PC-3 (cell line): ENCODE results near the gene SGO2. TPM values are rescaled to one million over a fixed set of nuclear protein-coding genes. Genes with fewer than 3 reads are reported as not detected.

Experiments used
- ATAC-seq: fragments of 200-7000 bp; cut with Tn5 transposase; 2 replicates; pipeline ENCODE4 v1.9.1; 2020; ENCODE audit warnings: mild to moderate bottlenecking, moderate library complexity
- BruUV-seq: library from RNA; stranded (reverse); fragments of 400-500 nt; replicated peaks from 2 replicates; lab custom pipeline; 2021; lab: Mats Ljungman, UMichigan
- CTCF ChIA-PET: fragments of 300-600 bp; sonication (Branson Sonifier 250); formaldehyde crosslinking; loops from one replicate; lab custom pipeline; 2022; ENCODE audit warnings: antibody characterized with exemption; lab: Charles Lee
- POLR2A ChIA-PET: fragments of 300-600 bp; sonication (Branson Sonifier 250); formaldehyde crosslinking; loops from one replicate; lab custom pipeline; 2022; ENCODE audit warnings: antibody characterized with exemption; ENCODE audit not compliant: unreplicated experiment; lab: Charles Lee
- DNase-seq: peaks from one replicate; pipeline ENCODE4 v3.0.0-alpha.2; 2015
- H2AFZ ChIP-seq: fragments of 300-600 bp; sonication (generic); 2 replicates; pipeline ENCODE4 v1.6.0; 2016; ENCODE audit warnings: antibody characterized with exemption, low read length
- H3F3A ChIP-seq: fragments of 300-600 bp; sonication (generic); one replicate; pipeline ENCODE4 v1.6.0; 2017; ENCODE audit warnings: antibody characterized with exemption, low read length, control low read depth, mild to moderate bottlenecking; ENCODE audit not compliant: unreplicated experiment
- H3K27ac ChIP-seq: fragments of 300-600 bp; sonication (generic); 2 replicates; pipeline ENCODE4 v1.5.1; 2016; ENCODE audit warnings: mild to moderate bottlenecking, low read length
- H3K27me3 ChIP-seq: fragments of 300-600 bp; sonication (generic); 2 replicates; pipeline ENCODE4 v1.6.1; 2016; ENCODE audit warnings: low read length, mixed read lengths
- H3K36me3 ChIP-seq: fragments of 300-600 bp; sonication (generic); 2 replicates; pipeline ENCODE4 v1.6.1; 2016; ENCODE audit warnings: low read depth, mixed run types, low read length, mixed read lengths
- H3K4me1 ChIP-seq: fragments of 300-600 bp; sonication (generic); 2 replicates; pipeline ENCODE4 v1.5.1; 2016; ENCODE audit warnings: low read length; ENCODE audit not compliant: insufficient read depth
- H3K4me2 ChIP-seq: fragments of 300-600 bp; sonication (generic); 2 replicates; pipeline ENCODE4 v1.6.0; 2016; ENCODE audit warnings: low read length
- H3K4me3 ChIP-seq: fragments of 300-600 bp; sonication (generic); 2 replicates; pipeline ENCODE4 v1.5.1; 2016; ENCODE audit warnings: mild to moderate bottlenecking, low read length, mixed read lengths
- H3K79me2 ChIP-seq: fragments of 300-600 bp; sonication (generic); 2 replicates; pipeline ENCODE4 v1.6.1; 2017; ENCODE audit warnings: low read length, mixed read lengths
- H3K9ac ChIP-seq: fragments of 300-600 bp; sonication (generic); 2 replicates; pipeline ENCODE4 v1.6.0; 2016; ENCODE audit warnings: mild to moderate bottlenecking, low read length
- H3K9me2 ChIP-seq: fragments of 300-600 bp; sonication (generic); replicated peaks from 2 replicates; pipeline ENCODE4 v1.6.1; 2016; ENCODE audit warnings: mixed run types, low read length, mixed read lengths
- H3K9me3 ChIP-seq: fragments of 300-600 bp; sonication (generic); 2 replicates; pipeline ENCODE4 v1.6.1; 2016; ENCODE audit warnings: low read length, mixed read lengths
- H4K20me1 ChIP-seq: fragments of 300-600 bp; sonication (generic); 2 replicates; pipeline ENCODE4 v1.6.1; 2016; ENCODE audit warnings: low read length, mixed read lengths
- CTCF ChIP-seq: fragments of 300-600 bp; sonication (generic); conservative IDR thresholded peaks from 2 replicates; pipeline ENCODE4 v1.5.1; 2017; ENCODE audit warnings: antibody characterized with exemption, low read depth, mild to moderate bottlenecking, low read length
- EZH2 ChIP-seq: fragments of 300-600 bp; sonication (generic); IDR thresholded peaks from one replicate; pipeline ENCODE4 v1.6.1; 2017; ENCODE audit warnings: antibody characterized with exemption, mild to moderate bottlenecking, low read length; ENCODE audit not compliant: unreplicated experiment
- EZH2phosphoT487 ChIP-seq: fragments of 300-600 bp; sonication (generic); IDR thresholded peaks from 2 replicates; pipeline ENCODE4 v1.6.1; 2018; ENCODE audit warnings: mild to moderate bottlenecking, antibody characterized with exemption, low read length, borderline replicate concordance
- intact Hi-C: fragments of 100-400 bp; cut with micrococcal nuclease; formaldehyde crosslinking; loops from 2 replicates; pipeline ENCODE4 v1.9.0; 2023
- total RNA-seq: library from RNA; depleted of rRNA; stranded (reverse); fragments of >200 nt; gene quantifications from 2 replicates; pipeline ENCODE4 v1.2.3, GENCODE V29; 2014

SGO2 gene
- total RNA-seq, 1 experiment from 2014 or later: 25.6 TPM

GRCh38 chr2:200614249-200614648 lies 88.2 kb downstream of the SGO2 start:
- Histone ChIP-seq H3K27me3 (no peaks in the 10 kb centered on the region), H4K20me1 (no peaks in the 10 kb centered on the region), H3K9ac (no peak overlapping the region), H3K4me1 (peaks cover 40% of the 10 kb centered on the region), H3K4me2 (no peak overlapping the region), H3K4me3 (no peak overlapping the region), H3K79me2 (peaks cover 25% of the 10 kb centered on the region), H3K9me3 (no peaks in the 10 kb centered on the region), H3K36me3 (no peaks in the 10 kb centered on the region), H2AFZ (no peak overlapping the region), H3K27ac (no peak overlapping the region), H3K9me2 (no peaks in the 10 kb centered on the region), H3F3A (peaks cover 1% of the 10 kb centered on the region)
- TF ChIP-seq EZH2phosphoT487 (no peak), CTCF (no peak), EZH2 (no peak)
- DNase-seq (no peak), ATAC-seq (no peak)
- POLR2A ChIA-PET: interaction anchor here (1.1 kb wide), 1 partner anchor 12 kb away, joined by 5 read pairs; no protein-coding TSS in a partner anchor
- intact Hi-C loops: no loop called here
- CTCF ChIA-PET: interaction anchor here (0.6 kb wide), 1 partner anchor 38 kb away, joined by 7 read pairs; no protein-coding TSS in a partner anchor
- no TSS peak for BruUV-seq

GRCh38 chr2:200615247-200615646 lies 89.2 kb downstream of the SGO2 start:
- Histone ChIP-seq H3K36me3 (no peaks in the 10 kb centered on the region), H3K9me3 (no peaks in the 10 kb centered on the region), H3K79me2 (peaks cover 17% of the 10 kb centered on the region), H4K20me1 (no peaks in the 10 kb centered on the region), H3K27me3 (no peaks in the 10 kb centered on the region), H3F3A (no peaks in the 10 kb centered on the region), H3K27ac (peak overlapping the region; percentile 35), H3K9me2 (no peaks in the 10 kb centered on the region), H3K4me3 (no peak overlapping the region), H2AFZ (no peak overlapping the region), H3K9ac (no peak overlapping the region), H3K4me2 (peak overlapping the region; percentile 14), H3K4me1 (peaks cover 36% of the 10 kb centered on the region)
- ATAC-seq: peak; percentile 98
- no TSS peak for BruUV-seq
- intact Hi-C loops: no loop called here
- no peak for TF ChIP-seq CTCF
- peak; percentile 87 for DNase-seq
- POLR2A ChIA-PET: interaction anchor here (0.8 to 1.1 kb wide), 2 partner anchors 12 to 13 kb away, joined by 4 to 5 read pairs; no protein-coding TSS in a partner anchor
- CTCF ChIA-PET: no interaction called here

DNA sequence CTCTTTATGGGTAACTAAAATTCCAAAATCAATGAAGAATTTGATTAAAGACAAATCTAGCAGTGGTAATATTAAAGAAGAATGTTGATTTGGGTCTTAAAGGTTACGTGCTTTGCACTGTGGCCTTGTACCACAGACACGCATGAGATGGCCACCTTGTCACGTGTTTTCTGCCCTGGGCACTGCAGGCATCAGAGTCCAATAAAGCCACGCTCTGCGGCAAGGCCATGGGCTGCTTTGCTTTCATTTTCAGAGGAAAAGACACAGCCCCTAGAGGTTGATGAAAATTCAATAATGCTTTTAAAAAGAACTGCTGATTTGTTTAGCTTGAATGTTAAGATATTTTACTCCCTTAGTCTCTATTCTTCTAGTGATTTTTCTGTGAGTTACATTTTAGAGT lies 90.2 kb downstream of the SGO2 start:
- peaks cover 10% of the 10 kb centered on the region for H3K79me2 ChIP-seq
- BruUV-seq: no TSS peak
- intact Hi-C loops: no loop called here
- CTCF ChIA-PET: no interaction called here
- no peak for TF ChIP-seq CTCF
- no peak for TF ChIP-seq EZH2
- no peak for TF ChIP-seq EZH2phosphoT487
- no peaks in the 10 kb centered on the region for H3K9me3 ChIP-seq
- no peaks in the 10 kb centered on the region for H3K36me3 ChIP-seq
- no peaks in the 10 kb centered on the region for H3F3A ChIP-seq
- no peaks in the 10 kb centered on the region for H3K27me3 ChIP-seq
- no peak overlapping the region for H3K4me3 ChIP-seq
- H2AFZ ChIP-seq: no peak overlapping the region
- H3K9ac ChIP-seq: no peak overlapping the region
- no peaks in the 10 kb centered on the region for H4K20me1 ChIP-seq
- ATAC-seq (no peak), DNase-seq (no peak)
- H3K9me2 ChIP-seq: no peaks in the 10 kb centered on the region
- H3K4me2 ChIP-seq: no peak overlapping the region
- H3K27ac ChIP-seq: no peak overlapping the region
- POLR2A ChIA-PET: no interaction called here
- H3K4me1 ChIP-seq: peaks cover 36% of the 10 kb centered on the region
